NT2/D1 (cell line): ENCODE data around the gene DCDC2B.

Experiments
- DNase-seq: peaks from one replicate; pipeline ENCODE4 v3.0.0-alpha.2; 2011; ENCODE audit warnings: low read depth, low spot score
- H3K27me3 ChIP-seq: 2 replicates; pipeline ENCODE4 v1.6.0; 2011; ENCODE audit warnings: mild to moderate bottlenecking; ENCODE audit not compliant: insufficient read length, insufficient read depth
- H3K36me3 ChIP-seq: 2 replicates; pipeline ENCODE4 v1.6.1; 2011; ENCODE audit warnings: mild to moderate bottlenecking, low read length, mixed read lengths; ENCODE audit not compliant: insufficient read depth, insufficient read length
- H3K4me1 ChIP-seq: 2 replicates; pipeline ENCODE4 v1.5.1; 2011; ENCODE audit not compliant: insufficient read depth, insufficient read length
- H3K4me3 ChIP-seq: 2 replicates; pipeline ENCODE4 v1.5.1; 2011; ENCODE audit warnings: low read depth; ENCODE audit not compliant: insufficient read length
- H3K9ac ChIP-seq: 2 replicates; pipeline ENCODE4 v1.6.0; 2011; ENCODE audit warnings: low read depth; ENCODE audit not compliant: insufficient read length
- H3K9me3 ChIP-seq: 2 replicates; pipeline ENCODE4 v1.5.1; 2011; ENCODE audit warnings: mild to moderate bottlenecking, low read length; ENCODE audit not compliant: insufficient read depth
- SUZ12 ChIP-seq: IDR thresholded peaks from 2 replicates; pipeline ENCODE4 v1.6.1; 2011; ENCODE audit not compliant: insufficient read length, insufficient read depth; ENCODE audit errors: extremely low read depth
- YY1 ChIP-seq: IDR thresholded peaks from 2 replicates; pipeline ENCODE4 v1.6.1; 2011; ENCODE audit not compliant: insufficient read length, insufficient read depth
- ZNF274 ChIP-seq: IDR thresholded peaks from 2 replicates; pipeline ENCODE4 v1.6.1; 2011; ENCODE audit warnings: mild to moderate bottlenecking, low read depth, low read length

Gene DCDC2B

DNA sequence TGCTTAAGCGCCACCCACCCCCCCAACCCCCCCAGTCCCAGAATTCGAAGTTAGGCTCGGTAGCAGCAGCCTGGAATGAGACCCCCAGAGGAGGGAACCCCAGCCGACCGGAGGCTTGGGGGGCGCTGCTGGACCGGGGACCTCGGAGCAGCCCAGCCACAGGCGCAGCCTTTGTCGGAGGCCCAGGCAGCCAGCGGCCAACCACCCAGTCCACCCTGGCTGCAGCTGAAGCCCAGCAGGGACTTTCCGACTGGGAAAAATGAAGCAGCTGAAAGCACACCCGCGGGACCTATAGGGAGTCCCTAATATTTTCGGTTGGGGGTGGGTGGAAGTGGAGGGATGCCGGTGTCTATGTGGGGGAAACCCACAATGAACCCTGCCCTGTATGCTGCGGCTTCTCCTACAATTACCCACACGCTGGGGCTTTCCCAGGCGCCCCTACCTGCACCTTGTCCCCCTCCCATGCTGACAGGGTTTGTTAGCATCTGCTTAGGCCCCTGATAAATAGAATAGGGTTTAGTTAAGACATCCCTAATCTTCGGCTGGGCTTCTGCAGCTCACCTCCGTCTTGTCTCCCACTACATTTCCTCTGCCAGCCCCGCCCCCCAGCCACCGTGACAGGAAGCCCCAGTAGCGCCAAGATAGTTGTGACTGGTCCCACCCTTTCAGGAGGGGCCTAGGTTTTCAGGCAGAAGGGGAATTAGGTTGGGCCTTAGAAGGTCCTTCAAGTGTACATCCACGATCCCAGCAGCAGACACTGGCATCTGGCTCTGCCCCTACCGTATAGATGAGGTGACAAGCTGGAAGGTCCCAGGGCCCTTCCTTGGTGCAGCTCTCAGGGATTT, 7.7 kb upstream of the DCDC2B start:
- Histone ChIP-seq H3K4me1 (peaks cover 47% of the 10 kb centered on the region), H3K9ac (peak overlapping the region; percentile 82), H3K4me3 (peak overlapping the region; percentile 64), H3K9me3 (no peaks in the 10 kb centered on the region), H3K27me3 (peaks cover 4% of the 10 kb centered on the region), H3K36me3 (peaks cover 42% of the 10 kb centered on the region)
- no peak for TF ChIP-seq YY1
- no peak for TF ChIP-seq SUZ12
- no peak for TF ChIP-seq ZNF274
- no peak for DNase-seq

DNA sequence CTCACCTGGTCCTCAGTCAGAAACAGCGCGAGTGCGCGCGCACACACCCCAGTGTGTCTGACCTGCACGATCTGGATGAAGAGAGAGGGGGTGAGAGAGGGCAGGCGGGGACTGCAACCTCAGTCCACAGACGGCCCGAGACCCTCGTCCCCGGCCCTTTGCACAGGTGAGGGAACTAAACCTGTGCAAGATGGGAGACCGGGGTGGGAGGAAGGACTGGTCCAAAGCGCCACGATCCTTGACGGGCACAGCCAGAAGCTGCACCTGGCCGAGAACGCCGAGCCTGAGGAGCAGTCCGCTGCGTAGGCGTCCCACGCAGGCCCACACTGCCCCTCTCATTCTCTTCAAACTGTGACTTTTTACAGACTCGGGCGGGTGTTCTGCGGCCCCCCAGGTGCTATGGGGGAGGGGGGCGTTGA, 3.9 kb upstream of the DCDC2B start:
- Histone ChIP-seq H3K9me3 (no peaks in the 10 kb centered on the region), H3K27me3 (peaks cover 4% of the 10 kb centered on the region), H3K36me3 (peaks cover 37% of the 10 kb centered on the region), H3K9ac (peak overlapping the region; percentile 98), H3K4me1 (peaks cover 22% of the 10 kb centered on the region), H3K4me3 (peak overlapping the region; percentile 95)
- TF ChIP-seq ZNF274, result no peak
- TF ChIP-seq SUZ12, result no peak
- no peak for TF ChIP-seq YY1
- no peak for DNase-seq

DNA sequence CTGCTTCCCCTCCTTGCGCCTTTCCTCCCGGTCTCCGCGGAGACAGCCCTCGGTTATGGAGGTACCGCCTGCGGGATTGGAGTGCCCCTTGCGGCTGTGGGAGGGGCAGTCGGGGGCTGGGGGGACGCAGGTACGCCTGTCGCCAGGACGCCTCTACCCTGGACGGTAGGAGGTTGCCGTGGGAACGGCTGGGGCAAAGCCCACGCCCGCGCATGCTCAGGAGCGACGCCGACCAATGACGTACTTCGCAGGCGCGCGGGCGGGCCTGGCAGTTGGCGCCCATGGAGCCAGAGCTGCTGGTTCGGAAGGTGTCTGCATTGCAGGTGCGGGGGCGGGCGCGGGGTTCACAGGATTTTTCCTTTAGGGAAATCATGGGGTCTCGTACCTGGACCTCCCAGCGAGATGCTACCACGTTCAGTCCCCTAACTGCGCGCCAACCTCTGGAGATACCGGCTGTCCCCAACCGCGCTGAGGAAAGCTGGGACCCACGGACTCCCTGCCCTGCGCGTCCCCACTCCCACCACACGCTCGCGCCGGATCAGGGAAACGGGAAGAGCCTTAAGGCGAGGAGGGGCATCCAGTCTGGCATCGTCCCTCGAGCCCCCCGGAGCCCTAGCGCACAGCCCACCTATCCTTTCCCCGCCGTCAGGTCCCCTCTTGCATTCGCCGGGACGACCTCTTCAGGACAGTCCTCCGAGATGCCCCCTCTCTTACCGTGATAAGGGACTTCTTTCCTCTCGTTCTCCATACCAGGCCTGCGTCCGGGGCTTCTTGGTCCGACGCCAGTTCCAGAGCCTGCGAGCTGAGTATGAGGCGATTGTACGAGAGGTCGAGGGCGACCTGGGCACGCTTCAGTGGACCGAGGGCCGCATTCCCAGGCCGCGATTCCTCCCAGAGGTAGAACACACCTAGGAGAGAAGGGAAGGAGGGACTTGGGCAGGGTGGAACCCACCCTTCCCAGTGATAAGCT, 3.2 kb upstream of the DCDC2B start, which contains the start of gene IQCC:
TSS of gene IQCC (plus strand) at position 271 of the 970 bp plus-strand sequence. CDS start at position 282, 11 bp downstream.
- peaks cover 37% of the 10 kb centered on the region for H3K36me3 ChIP-seq
- peak within 1 kb of the TSS; percentile 95 for H3K4me3 ChIP-seq
- H3K4me1 ChIP-seq, result peaks cover 21% of the 10 kb centered on the region
- DNase-seq, result peak; percentile 95
- TF ChIP-seq ZNF274 (no peak), YY1 (peak; percentile 28)
- no peaks in the 10 kb centered on the region for H3K9me3 ChIP-seq
- H3K9ac ChIP-seq, result peak within 1 kb of the TSS; percentile 98
- H3K27me3 ChIP-seq, result peaks cover 4% of the 10 kb centered on the region

GRCh38 chr1:32208469-32208868, 420 bp upstream of the DCDC2B start:
- Histone ChIP-seq H3K9ac (no peak overlapping the region), H3K27me3 (peaks cover 4% of the 10 kb centered on the region), H3K4me1 (peaks cover 8% of the 10 kb centered on the region), H3K4me3 (no peak overlapping the region), H3K9me3 (no peaks in the 10 kb centered on the region), H3K36me3 (peaks cover 52% of the 10 kb centered on the region)
- DNase-seq, result no peak
- TF ChIP-seq ZNF274 (no peak), SUZ12 (no peak), YY1 (no peak)

GRCh38 chr1:32215629-32216480, 7.0 kb downstream of the DCDC2B start:
- H3K9ac ChIP-seq, result no peak overlapping the region
- no peak for TF ChIP-seq SUZ12
- TF ChIP-seq YY1, result no peak
- TF ChIP-seq ZNF274, result no peak
- no peaks in the 10 kb centered on the region for H3K27me3 ChIP-seq
- peaks cover 75% of the 10 kb centered on the region for H3K36me3 ChIP-seq
- H3K4me3 ChIP-seq, result no peak overlapping the region
- peaks cover 9% of the 10 kb centered on the region for H3K4me1 ChIP-seq
- DNase-seq, result peak; percentile 66
- no peaks in the 10 kb centered on the region for H3K9me3 ChIP-seq

DNA sequence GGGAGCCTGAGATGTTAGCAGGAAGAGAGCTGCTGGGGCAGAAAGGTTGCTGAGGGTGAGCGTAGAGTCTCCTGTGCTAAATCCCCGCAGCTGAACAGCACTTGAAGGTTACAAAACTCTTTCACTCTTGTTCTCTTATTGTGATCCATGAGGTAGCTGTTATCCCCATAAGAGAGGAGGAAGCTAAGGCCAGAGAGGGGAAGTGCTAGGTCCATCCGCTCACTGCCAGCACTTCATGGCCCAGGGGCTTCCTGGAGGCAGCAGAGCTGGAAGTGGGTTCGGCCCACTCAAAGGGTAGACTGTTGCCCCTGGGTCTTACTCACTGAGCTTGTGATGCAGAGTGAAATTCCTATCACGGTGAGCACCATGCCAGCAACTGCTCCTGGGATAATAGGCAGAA, 7.7 kb downstream of the DCDC2B start:
- TF ChIP-seq SUZ12 (no peak), ZNF274 (no peak), YY1 (no peak)
- Histone ChIP-seq H3K9me3 (no peaks in the 10 kb centered on the region), H3K4me3 (no peak overlapping the region), H3K4me1 (peaks cover 14% of the 10 kb centered on the region), H3K27me3 (no peaks in the 10 kb centered on the region), H3K9ac (peak overlapping the region; percentile 8), H3K36me3 (peaks cover 76% of the 10 kb centered on the region)
- DNase-seq, result no peak
